ENCODE results near the gene RIMBP2.

The RIMBP2 gene

GRCh38 chr12:130729344-130729743, 13.2 kb upstream of the RIMBP2 start:
- H3K4me2 ChIP-seq (ENCODE audit: low read length) = no peak overlapping the region

GRCh38 chr12:130728158-130729058, 12.3 kb upstream of the RIMBP2 start:
- Histone ChIP-seq H2BK15ac (replicated peaks; ENCODE audit: low read depth) (no peak overlapping the region), H4K8ac (ENCODE audit: low read depth, low read length) (no peak overlapping the region), H3K4ac (ENCODE audit: low read depth, low read length) (no peak overlapping the region), H3K56ac (ENCODE audit: low read length) (no peak overlapping the region), H3K27ac (ENCODE audit: low read depth, low read length) (no peak overlapping the region), H3K9ac (ENCODE audit: low read length) (no peak overlapping the region), H3K4me2 (ENCODE audit: low read length) (no peak overlapping the region), H3K79me1 (ENCODE audit: low read length) (no peaks in the 10 kb centered on the region), H4K5ac (ENCODE audit: low read length) (no peak overlapping the region), H3K4me1 (ENCODE audit: control insufficient read depth, low read depth, low read length) (no peaks in the 10 kb centered on the region), H3K36me3 (ENCODE audit: control insufficient read depth, insufficient read depth, low read length) (no peaks in the 10 kb centered on the region), H3K23ac (ENCODE audit: low read length) (no peak overlapping the region), H3K27me3 (ENCODE audit: insufficient read depth, low read length, poor library complexity) (no peaks in the 10 kb centered on the region), H2AK5ac (ENCODE audit: low read length) (no peak overlapping the region), H3K18ac (ENCODE audit: low read length) (no peak overlapping the region), H3K4me3 (ENCODE audit: low read length) (no peak overlapping the region), H3K79me2 (ENCODE audit: control insufficient read depth, insufficient read depth, low read length) (no peaks in the 10 kb centered on the region), H2BK120ac (ENCODE audit: low read depth, low read length) (no peak overlapping the region), H2BK5ac (ENCODE audit: low read length) (no peak overlapping the region)
- DNase-seq = no peak
- WGBS (ENCODE audit: extremely low coverage, insufficient coverage, low lambda C conversion rate) = 93% methylated on average over 14 of the region's 32 CpGs

More at GRCh38 chr12:130729344-130729743, 13.2 kb upstream of the RIMBP2 start:
- H2AK5ac ChIP-seq (ENCODE audit: low read length) = no peak overlapping the region
- H3K9ac ChIP-seq (ENCODE audit: low read length) = no peak overlapping the region
- no peaks in the 10 kb centered on the region for H3K27me3 ChIP-seq (ENCODE audit: insufficient read depth, low read length, poor library complexity)
- H2BK5ac ChIP-seq (ENCODE audit: low read length) = no peak overlapping the region
- H3K18ac ChIP-seq (ENCODE audit: low read length) = no peak overlapping the region
- H4K5ac ChIP-seq (ENCODE audit: low read length) = no peak overlapping the region
- no peak overlapping the region for H2BK120ac ChIP-seq (ENCODE audit: low read depth, low read length)
- H4K8ac ChIP-seq (ENCODE audit: low read depth, low read length) = no peak overlapping the region
- H3K4me1 ChIP-seq (ENCODE audit: control insufficient read depth, low read depth, low read length) = no peaks in the 10 kb centered on the region
- H3K36me3 ChIP-seq (ENCODE audit: control insufficient read depth, insufficient read depth, low read length) = no peaks in the 10 kb centered on the region
- H3K79me2 ChIP-seq (ENCODE audit: control insufficient read depth, insufficient read depth, low read length) = no peaks in the 10 kb centered on the region
- H3K4ac ChIP-seq (ENCODE audit: low read depth, low read length) = no peak overlapping the region
- no peaks in the 10 kb centered on the region for H3K79me1 ChIP-seq (ENCODE audit: low read length)
- peak overlapping the region; percentile 2 for H3K56ac ChIP-seq (ENCODE audit: low read length)
- H2BK15ac ChIP-seq (replicated peaks; ENCODE audit: low read depth) = no peak overlapping the region
- no CpG with 5 or more reads among the region's 9 CpGs for WGBS (ENCODE audit: extremely low coverage, insufficient coverage, low lambda C conversion rate)
- H3K4me3 ChIP-seq (ENCODE audit: low read length) = no peak overlapping the region
- no peak overlapping the region for H3K23ac ChIP-seq (ENCODE audit: low read length)
- H3K27ac ChIP-seq (ENCODE audit: low read depth, low read length) = no peak overlapping the region
- DNase-seq = no peak

- Histone ChIP-seq H3K4me2 (ENCODE audit: low read length) (no peak overlapping the region), H3K27me3 (ENCODE audit: insufficient read depth, low read length, poor library complexity) (no peaks in the 10 kb centered on the region), H3K4me1 (ENCODE audit: control insufficient read depth, low read depth, low read length) (no peaks in the 10 kb centered on the region), H3K4ac (ENCODE audit: low read depth, low read length) (no peak overlapping the region), H2BK5ac (ENCODE audit: low read length) (no peak overlapping the region), H3K18ac (ENCODE audit: low read length) (no peak overlapping the region), H3K79me1 (ENCODE audit: low read length) (no peaks in the 10 kb centered on the region), H3K9ac (ENCODE audit: low read length) (no peak overlapping the region), H3K36me3 (ENCODE audit: control insufficient read depth, insufficient read depth, low read length) (no peaks in the 10 kb centered on the region), H4K5ac (ENCODE audit: low read length) (no peak overlapping the region), H3K23ac (ENCODE audit: low read length) (no peak overlapping the region), H3K56ac (ENCODE audit: low read length) (no peak overlapping the region), H3K79me2 (ENCODE audit: control insufficient read depth, insufficient read depth, low read length) (no peaks in the 10 kb centered on the region), H2AK5ac (ENCODE audit: low read length) (no peak overlapping the region), H3K4me3 (ENCODE audit: low read length) (no peak overlapping the region), H3K27ac (ENCODE audit: low read depth, low read length) (no peak overlapping the region), H4K8ac (ENCODE audit: low read depth, low read length) (no peak overlapping the region), H2BK120ac (ENCODE audit: low read depth, low read length) (no peak overlapping the region), H2BK15ac (replicated peaks; ENCODE audit: low read depth) (no peak overlapping the region)
- DNase-seq = no peak
- WGBS (ENCODE audit: extremely low coverage, insufficient coverage, low lambda C conversion rate) = no CpG with 5 or more reads among the region's 8 CpGs
Observed at GRCh38 chr12:130719263-130719859, 3.3 kb upstream of the RIMBP2 start.

GRCh38 chr12:130717752-130718151, 1.7 kb upstream of the RIMBP2 start:
- Histone ChIP-seq H3K23ac (ENCODE audit: low read length) (no peak overlapping the region), H3K56ac (ENCODE audit: low read length) (no peak overlapping the region), H3K4me3 (ENCODE audit: low read length) (no peak overlapping the region), H3K27me3 (ENCODE audit: insufficient read depth, low read length, poor library complexity) (no peaks in the 10 kb centered on the region), H2BK15ac (replicated peaks; ENCODE audit: low read depth) (no peak overlapping the region), H3K4ac (ENCODE audit: low read depth, low read length) (no peak overlapping the region), H2AK5ac (ENCODE audit: low read length) (no peak overlapping the region), H3K79me2 (ENCODE audit: control insufficient read depth, insufficient read depth, low read length) (no peaks in the 10 kb centered on the region), H3K4me1 (ENCODE audit: control insufficient read depth, low read depth, low read length) (peaks cover 5% of the 10 kb centered on the region), H2BK120ac (ENCODE audit: low read depth, low read length) (no peak overlapping the region), H3K79me1 (ENCODE audit: low read length) (no peaks in the 10 kb centered on the region), H3K4me2 (ENCODE audit: low read length) (no peak overlapping the region), H4K5ac (ENCODE audit: low read length) (no peak overlapping the region), H3K18ac (ENCODE audit: low read length) (no peak overlapping the region), H3K9ac (ENCODE audit: low read length) (no peak overlapping the region), H2BK5ac (ENCODE audit: low read length) (no peak overlapping the region), H3K36me3 (ENCODE audit: control insufficient read depth, insufficient read depth, low read length) (no peaks in the 10 kb centered on the region), H4K8ac (ENCODE audit: low read depth, low read length) (no peak overlapping the region), H3K27ac (ENCODE audit: low read depth, low read length) (no peak overlapping the region)
- no peak for DNase-seq
- WGBS (ENCODE audit: extremely low coverage, insufficient coverage, low lambda C conversion rate) = no CpG with 5 or more reads among the region's 5 CpGs

GRCh38 chr12:130716969-130717366, 869 bp upstream of the RIMBP2 start:
- H2BK15ac ChIP-seq (replicated peaks; ENCODE audit: low read depth) = no peak overlapping the region
- no peak overlapping the region for H4K5ac ChIP-seq (ENCODE audit: low read length)
- H2BK120ac ChIP-seq (ENCODE audit: low read depth, low read length) = no peak overlapping the region
- no peaks in the 10 kb centered on the region for H3K36me3 ChIP-seq (ENCODE audit: control insufficient read depth, insufficient read depth, low read length)
- peaks cover 5% of the 10 kb centered on the region for H3K4me1 ChIP-seq (ENCODE audit: control insufficient read depth, low read depth, low read length)
- no peak overlapping the region for H2AK5ac ChIP-seq (ENCODE audit: low read length)
- H3K9ac ChIP-seq (ENCODE audit: low read length) = no peak overlapping the region
- no peak overlapping the region for H3K4ac ChIP-seq (ENCODE audit: low read depth, low read length)
- peak overlapping the region; percentile 65 for H3K56ac ChIP-seq (ENCODE audit: low read length)
- H3K18ac ChIP-seq (ENCODE audit: low read length) = no peak overlapping the region
- no peak overlapping the region for H3K23ac ChIP-seq (ENCODE audit: low read length)
- no peaks in the 10 kb centered on the region for H3K27me3 ChIP-seq (ENCODE audit: insufficient read depth, low read length, poor library complexity)
- DNase-seq = peak; percentile 53
- no peak overlapping the region for H3K4me3 ChIP-seq (ENCODE audit: low read length)
- no peaks in the 10 kb centered on the region for H3K79me2 ChIP-seq (ENCODE audit: control insufficient read depth, insufficient read depth, low read length)
- no peak overlapping the region for H2BK5ac ChIP-seq (ENCODE audit: low read length)
- peak overlapping the region; percentile 97 for H3K4me2 ChIP-seq (ENCODE audit: low read length)
- H3K79me1 ChIP-seq (ENCODE audit: low read length) = no peaks in the 10 kb centered on the region
- H3K27ac ChIP-seq (ENCODE audit: low read depth, low read length) = no peak overlapping the region
- WGBS (ENCODE audit: extremely low coverage, insufficient coverage, low lambda C conversion rate) = no CpG with 5 or more reads among the region's 11 CpGs
- no peak overlapping the region for H4K8ac ChIP-seq (ENCODE audit: low read depth, low read length)

Data from mesendoderm (in vitro differentiated cells).